SK-N-SH treated with all-trans-retinoic acid at 6 μM for 48 hours (cell line): ENCODE results near the gene SORCS3.

Experiments used
- ARNTL ChIP-seq: fragments of 450-650 bp; formaldehyde crosslinking; IDR thresholded peaks from 2 replicates; pipeline ENCODE4 v1.5.0; 2020; ENCODE audit warnings: low read depth, mild to moderate bottlenecking, moderate library complexity, borderline replicate concordance
- ZFP30 ChIP-seq: fragments of 450-650 bp; formaldehyde crosslinking; IDR thresholded peaks from 2 replicates; pipeline ENCODE4 v1.5.0; 2022; ENCODE audit warnings: mild to moderate bottlenecking, moderate library complexity
- ZNF8 ChIP-seq: fragments of 450-650 bp; formaldehyde crosslinking; IDR thresholded peaks from 2 replicates; pipeline ENCODE4 v1.5.0; 2020; ENCODE audit warnings: mild to moderate bottlenecking, moderate library complexity
- TF ChIP-seq, protein P1 (sequence below): fragments of 250-450 bp; sonication (Bioruptor Pico); IDR thresholded peaks from 2 replicates; pipeline ENCODE4 v1.5.1; 2020; ENCODE audit warnings: low read depth, mild to moderate bottlenecking, moderate library complexity
- TF ChIP-seq, protein P2 (sequence below): fragments of 250-450 bp; sonication (Bioruptor Pico); IDR thresholded peaks from 2 replicates; pipeline ENCODE4 v1.5.1; 2021; ENCODE audit warnings: mild to moderate bottlenecking, moderate library complexity

DNA sequence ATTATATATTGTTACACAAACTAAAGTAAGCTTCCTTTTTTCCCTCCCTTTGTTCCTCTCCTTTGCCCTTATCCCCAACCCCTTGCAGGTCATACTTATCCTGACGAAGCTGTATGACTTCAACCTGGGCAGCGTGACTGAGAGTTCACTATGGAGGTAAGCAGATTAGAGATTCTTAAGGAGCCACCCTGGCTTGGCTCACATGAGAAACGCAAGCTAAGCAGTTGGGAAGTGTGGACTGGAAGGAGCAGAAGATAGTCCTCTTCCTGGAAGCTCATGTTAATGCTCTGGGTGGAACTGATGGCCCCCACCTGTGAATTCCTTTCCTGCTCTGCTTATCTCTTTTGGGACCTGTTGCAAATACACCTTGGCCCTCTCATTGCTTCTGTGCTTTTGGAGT, 201.6 kb downstream of the SORCS3 start:
- TF ChIP-seq, protein P1, sequence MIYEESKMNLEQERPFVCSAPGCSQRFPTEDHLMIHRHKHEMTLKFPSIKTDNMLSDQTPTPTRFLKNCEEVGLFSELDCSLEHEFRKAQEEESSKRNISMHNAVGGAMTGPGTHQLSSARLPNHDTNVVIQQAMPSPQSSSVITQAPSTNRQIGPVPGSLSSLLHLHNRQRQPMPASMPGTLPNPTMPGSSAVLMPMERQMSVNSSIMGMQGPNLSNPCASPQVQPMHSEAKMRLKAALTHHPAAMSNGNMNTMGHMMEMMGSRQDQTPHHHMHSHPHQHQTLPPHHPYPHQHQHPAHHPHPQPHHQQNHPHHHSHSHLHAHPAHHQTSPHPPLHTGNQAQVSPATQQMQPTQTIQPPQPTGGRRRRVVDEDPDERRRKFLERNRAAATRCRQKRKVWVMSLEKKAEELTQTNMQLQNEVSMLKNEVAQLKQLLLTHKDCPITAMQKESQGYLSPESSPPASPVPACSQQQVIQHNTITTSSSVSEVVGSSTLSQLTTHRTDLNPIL (CRISPR knock-in tag), result no peak
- no peak for TF ChIP-seq ZNF8
- TF ChIP-seq, protein P2, sequence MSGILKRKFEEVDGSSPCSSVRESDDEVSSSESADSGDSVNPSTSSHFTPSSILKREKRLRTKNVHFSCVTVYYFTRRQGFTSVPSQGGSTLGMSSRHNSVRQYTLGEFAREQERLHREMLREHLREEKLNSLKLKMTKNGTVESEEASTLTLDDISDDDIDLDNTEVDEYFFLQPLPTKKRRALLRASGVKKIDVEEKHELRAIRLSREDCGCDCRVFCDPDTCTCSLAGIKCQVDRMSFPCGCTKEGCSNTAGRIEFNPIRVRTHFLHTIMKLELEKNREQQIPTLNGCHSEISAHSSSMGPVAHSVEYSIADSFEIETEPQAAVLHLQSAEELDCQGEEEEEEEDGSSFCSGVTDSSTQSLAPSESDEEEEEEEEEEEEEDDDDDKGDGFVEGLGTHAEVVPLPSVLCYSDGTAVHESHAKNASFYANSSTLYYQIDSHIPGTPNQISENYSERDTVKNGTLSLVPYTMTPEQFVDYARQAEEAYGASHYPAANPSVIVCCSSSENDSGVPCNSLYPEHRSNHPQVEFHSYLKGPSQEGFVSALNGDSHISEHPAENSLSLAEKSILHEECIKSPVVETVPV, result no peak
- TF ChIP-seq ZFP30 (CRISPR knock-in tag), result no peak
- TF ChIP-seq ARNTL, result no peak
